ENCODE results near the gene GDAP1L1. TPM values are rescaled to one million over a fixed set of nuclear protein-coding genes. Genes with fewer than 3 reads are reported as not detected.

GDAP1L1 gene
- 1 to 10 TPM in 1 of 2 donors, not detected in 1; 1.2 TPM for total RNA-seq

GRCh38 chr20:44247131-44247571, at the start of gene GDAP1L1:
TSS of gene GDAP1L1 (plus strand) at chr20:44247308. CDS start at chr20:44247335, 27 bp downstream.
- Histone ChIP-seq H3K9me3 (no peaks in the 10 kb centered on the region), H3K27me3 (no peaks in the 10 kb centered on the region), H3K36me3 (no peaks in the 10 kb centered on the region), H3K27ac (no peak within 1 kb of the TSS), H3K4me3 (peak within 1 kb of the TSS; percentile 27 to 45), H3K4me1 (peaks cover 0 to 13% of the 10 kb centered on the region in 2 donors)
- DNase-seq (ENCODE audit: low spot score) = no peak
- TF ChIP-seq, protein P1, sequence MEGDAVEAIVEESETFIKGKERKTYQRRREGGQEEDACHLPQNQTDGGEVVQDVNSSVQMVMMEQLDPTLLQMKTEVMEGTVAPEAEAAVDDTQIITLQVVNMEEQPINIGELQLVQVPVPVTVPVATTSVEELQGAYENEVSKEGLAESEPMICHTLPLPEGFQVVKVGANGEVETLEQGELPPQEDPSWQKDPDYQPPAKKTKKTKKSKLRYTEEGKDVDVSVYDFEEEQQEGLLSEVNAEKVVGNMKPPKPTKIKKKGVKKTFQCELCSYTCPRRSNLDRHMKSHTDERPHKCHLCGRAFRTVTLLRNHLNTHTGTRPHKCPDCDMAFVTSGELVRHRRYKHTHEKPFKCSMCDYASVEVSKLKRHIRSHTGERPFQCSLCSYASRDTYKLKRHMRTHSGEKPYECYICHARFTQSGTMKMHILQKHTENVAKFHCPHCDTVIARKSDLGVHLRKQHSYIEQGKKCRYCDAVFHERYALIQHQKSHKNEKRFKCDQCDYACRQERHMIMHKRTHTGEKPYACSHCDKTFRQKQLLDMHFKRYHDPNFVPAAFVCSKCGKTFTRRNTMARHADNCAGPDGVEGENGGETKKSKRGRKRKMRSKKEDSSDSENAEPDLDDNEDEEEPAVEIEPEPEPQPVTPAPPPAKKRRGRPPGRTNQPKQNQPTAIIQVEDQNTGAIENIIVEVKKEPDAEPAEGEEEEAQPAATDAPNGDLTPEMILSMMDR (IDR thresholded peaks at IDR 0.05) = no peak

DNA sequence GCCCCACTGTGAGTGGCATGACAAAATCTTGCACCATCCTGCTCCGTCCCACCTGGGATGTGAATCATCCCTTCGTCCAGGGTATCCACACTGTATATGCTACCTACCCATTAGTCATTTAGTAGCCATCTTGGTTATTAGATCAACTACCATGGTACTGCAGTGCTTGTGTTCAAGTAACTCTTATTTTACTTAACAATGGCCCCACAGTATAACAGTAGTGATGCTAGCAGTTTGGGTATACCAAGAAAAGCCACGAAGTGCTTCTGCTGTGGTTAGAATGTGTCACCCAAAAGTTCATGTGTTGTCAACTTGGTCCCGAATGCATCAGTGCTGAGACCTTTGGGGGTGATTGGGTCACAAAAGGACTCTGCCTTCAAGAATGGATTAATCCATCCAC, 48.2 kb upstream of the GDAP1L1 start:
- Histone ChIP-seq H3K4me3 (no peak overlapping the region), H3K36me3 (peaks cover 68% of the 10 kb centered on the region), H3K9me3 (no peaks in the 10 kb centered on the region), H3K27ac (no peak overlapping the region), H3K27me3 (no peaks in the 10 kb centered on the region), H3K4me1 (peaks cover 0 to 19% of the 10 kb centered on the region in 2 donors)
- DNase-seq (ENCODE audit: low spot score) = peak; percentile 36
- TF ChIP-seq, protein P1 (IDR thresholded peaks at IDR 0.05) = no peak

GRCh38 chr20:44199877-44200276, 47.2 kb upstream of the GDAP1L1 start:
- DNase-seq (ENCODE audit: low spot score) = peak; percentile 21
- Histone ChIP-seq H3K27ac (peak overlapping the region in 1 of 2 donors; percentile 29), H3K36me3 (peaks cover 68% of the 10 kb centered on the region), H3K27me3 (no peaks in the 10 kb centered on the region), H3K9me3 (no peaks in the 10 kb centered on the region), H3K4me3 (no peak overlapping the region), H3K4me1 (peaks cover 0 to 29% of the 10 kb centered on the region in 2 donors)
- TF ChIP-seq, protein P1 (IDR thresholded peaks at IDR 0.05) = no peak

GRCh38 chr20:44200371-44200770, 46.7 kb upstream of the GDAP1L1 start:
- Histone ChIP-seq H3K36me3 (peaks cover 68% of the 10 kb centered on the region), H3K4me1 (peaks cover 0 to 30% of the 10 kb centered on the region in 2 donors), H3K27me3 (no peaks in the 10 kb centered on the region), H3K4me3 (no peak overlapping the region), H3K9me3 (no peaks in the 10 kb centered on the region), H3K27ac (peak overlapping the region in 1 of 2 donors; percentile 29)
- TF ChIP-seq, protein P1 (IDR thresholded peaks at IDR 0.05) = no peak
- DNase-seq (ENCODE audit: low spot score) = no peak

- H3K36me3 ChIP-seq = peaks cover 64% of the 10 kb centered on the region
- H3K4me1 ChIP-seq = peaks cover 0 to 30% of the 10 kb centered on the region in 2 donors
- peak overlapping the region; percentile 15 to 29 for H3K27ac ChIP-seq
- TF ChIP-seq, protein P1 (IDR thresholded peaks at IDR 0.05) = no peak
- no peaks in the 10 kb centered on the region for H3K9me3 ChIP-seq
- no peak overlapping the region for H3K4me3 ChIP-seq
- DNase-seq (ENCODE audit: low spot score) = no peak
- no peaks in the 10 kb centered on the region for H3K27me3 ChIP-seq
Measured at GRCh38 chr20:44200983-44201382, 46.1 kb upstream of the GDAP1L1 start.

GRCh38 chr20:44203161-44203560, 43.9 kb upstream of the GDAP1L1 start:
- Histone ChIP-seq H3K9me3 (no peaks in the 10 kb centered on the region), H3K4me3 (no peak overlapping the region), H3K4me1 (peaks cover 0 to 49% of the 10 kb centered on the region in 2 donors), H3K27me3 (no peaks in the 10 kb centered on the region), H3K36me3 (peaks cover 48% of the 10 kb centered on the region), H3K27ac (peak overlapping the region; percentile 41 to 78)
- peak; percentile 18 for DNase-seq (ENCODE audit: low spot score)
- TF ChIP-seq, protein P1 (IDR thresholded peaks at IDR 0.05) = no peak

Data from right atrium auricular region (tissue), 2 donors.